NCI-H2029 treated with DMSO at 0.1 percent for 48 hours (cell line): Measurements from ENCODE around the gene HMGXB4.
A peak's percentile ranks its signal among the peaks of the same experiment; 100 is the strongest.

Source experiments
- DNase-seq: peaks from one replicate; lab custom pipeline; 2025; lab: John Stamatoyannopoulos, UW

Gene HMGXB4

DNA sequence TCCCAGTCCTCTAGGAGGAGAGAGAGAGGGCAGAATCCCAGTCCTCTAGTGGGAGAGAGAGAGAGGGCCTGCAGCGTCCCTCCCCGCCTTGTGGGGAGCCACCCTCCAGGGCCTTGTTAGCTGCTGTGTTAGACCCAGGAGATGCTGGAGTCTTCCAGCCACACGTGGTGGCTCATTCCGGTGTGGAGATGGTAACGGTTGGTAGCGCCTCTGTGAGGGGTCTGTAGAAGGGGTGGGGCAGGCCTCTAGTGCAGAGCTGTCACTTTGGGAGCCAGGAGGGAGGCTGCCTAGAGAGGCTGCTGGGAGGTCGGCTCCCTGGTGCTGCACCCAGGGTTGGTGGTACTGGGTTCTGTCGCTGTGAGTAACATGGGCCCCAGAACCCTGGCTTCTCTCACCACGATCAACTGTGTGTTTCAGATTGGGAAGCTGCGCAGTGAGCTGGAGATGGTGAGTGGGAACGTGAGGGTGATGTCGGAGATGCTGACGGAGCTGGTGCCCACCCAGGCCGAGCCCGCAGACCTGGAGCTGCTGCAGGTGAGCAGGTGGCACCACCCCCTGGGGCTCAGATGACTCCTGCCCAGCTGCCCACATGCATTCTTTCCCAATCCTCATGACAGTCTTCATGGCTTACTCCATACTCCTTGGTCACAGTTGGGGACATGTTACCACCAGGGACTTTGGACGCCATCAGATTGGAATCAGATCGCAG lies 69.7 kb downstream of the HMGXB4 start:
- DNase-seq: no peak

DNA sequence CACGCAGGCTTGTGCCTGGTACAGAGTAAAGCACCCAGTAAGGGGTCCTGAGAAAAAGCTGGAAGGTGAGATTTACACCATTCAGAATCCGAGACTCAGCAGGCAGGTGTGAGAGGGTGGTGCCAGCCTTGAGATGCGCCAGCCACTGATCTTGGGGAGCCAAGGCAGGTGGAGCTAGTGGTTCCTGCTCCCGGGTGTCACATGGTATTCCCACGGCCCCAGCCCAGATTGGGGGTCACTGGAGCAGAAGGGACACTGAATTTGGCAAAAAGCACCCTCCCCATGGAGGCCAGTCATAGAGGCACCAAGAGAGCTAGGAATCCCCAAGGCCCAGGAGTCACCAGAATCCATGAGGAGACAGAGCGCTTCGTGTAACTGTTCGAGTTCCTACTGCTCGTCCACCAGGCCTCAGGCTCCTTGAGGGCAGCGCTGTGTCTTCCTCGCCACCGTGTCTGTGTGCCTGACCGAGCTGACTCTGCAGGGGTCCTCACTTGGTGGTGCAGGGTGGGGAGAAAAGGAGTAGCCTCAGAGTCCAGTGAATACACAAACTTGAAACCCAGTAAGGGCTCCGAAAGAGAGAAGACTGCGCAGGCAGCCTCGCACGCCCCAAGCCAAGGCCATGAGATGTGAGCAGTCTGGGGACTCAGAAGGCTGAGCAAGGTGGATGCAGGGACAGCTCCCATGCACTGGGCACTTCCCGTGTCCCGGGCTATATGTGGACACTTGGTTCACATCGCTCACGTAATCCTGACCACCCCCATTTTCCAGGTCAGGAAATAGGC lies 70.6 kb downstream of the HMGXB4 start:
- DNase-seq: no peak

DNA sequence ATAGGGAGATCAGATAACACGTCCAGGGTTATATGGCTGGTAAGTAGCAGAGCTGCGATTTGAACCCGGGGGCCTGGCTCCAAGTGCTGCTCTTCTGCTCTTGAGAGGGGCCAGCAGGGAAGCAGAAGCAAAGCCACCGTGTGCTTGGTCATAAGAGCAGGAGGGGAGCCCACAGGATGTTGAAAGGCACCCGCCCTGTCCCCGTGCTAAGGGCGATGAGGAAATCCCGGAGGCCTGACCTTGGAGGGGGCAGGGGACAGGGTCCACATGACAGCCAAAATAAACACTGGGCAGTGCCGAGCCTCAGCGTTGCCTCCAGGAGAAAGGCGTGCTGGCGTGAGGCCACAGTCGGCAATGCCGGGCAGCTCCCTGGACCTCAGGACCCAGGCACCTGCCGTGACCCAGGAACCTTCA lies 71.2 kb downstream of the HMGXB4 start:
- peak; percentile 32 for DNase-seq

DNA sequence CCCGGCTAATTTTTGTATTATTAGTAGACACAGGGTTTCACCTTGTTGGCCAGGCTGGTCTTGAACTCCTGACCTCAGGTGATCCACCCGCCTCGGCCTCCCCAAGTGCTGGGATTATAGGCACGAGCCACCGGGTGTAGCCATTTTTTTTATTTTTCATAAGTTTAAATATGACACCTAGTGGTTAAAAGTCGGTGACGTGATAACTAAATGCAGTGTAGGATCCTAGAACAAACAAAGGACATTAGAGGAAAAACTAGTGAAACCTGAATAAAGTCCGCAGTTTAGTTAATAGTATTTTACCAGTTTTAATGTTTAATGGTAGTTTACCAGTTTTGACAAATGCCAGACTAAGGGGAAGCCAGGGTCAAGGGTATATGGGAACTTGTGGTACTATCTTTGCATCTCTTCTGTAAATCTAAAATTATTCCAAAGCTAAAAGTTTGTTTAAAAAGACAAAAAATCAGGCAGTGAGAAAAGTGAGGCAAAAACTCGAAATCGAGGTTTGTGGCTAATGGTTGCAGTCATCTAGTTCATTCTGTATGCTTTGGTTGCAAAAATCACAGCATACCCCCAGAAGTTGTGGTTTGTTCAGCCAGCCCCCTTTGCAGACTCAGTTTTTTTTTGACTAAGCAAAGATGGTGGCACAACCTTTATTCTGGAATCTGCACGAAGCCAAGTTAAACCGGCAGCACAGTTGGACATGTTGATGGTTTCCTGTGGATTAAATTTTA lies 72.0 kb downstream of the HMGXB4 start:
- DNase-seq: no peak

GRCh38 chr22:35330258-35330861 lies 73.1 kb downstream of the HMGXB4 start:
- peak; percentile 65 for DNase-seq

DNA sequence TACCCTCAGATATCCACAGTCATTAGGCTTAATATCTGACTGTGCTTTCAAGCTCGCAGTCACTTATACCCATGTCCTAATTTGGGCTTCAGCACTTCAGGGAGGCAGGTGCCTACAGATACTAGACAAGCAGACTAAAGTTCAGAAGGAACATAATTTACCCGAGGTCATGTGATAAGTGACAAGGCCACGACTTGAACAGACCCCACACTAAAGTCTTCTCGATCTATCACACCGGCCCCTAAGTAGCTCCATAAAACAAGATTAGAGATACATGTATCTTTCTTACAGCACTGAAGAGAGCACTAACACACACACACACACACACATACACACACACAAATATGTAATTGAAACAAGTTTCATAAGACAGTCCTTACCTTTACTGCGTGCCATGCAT lies 75.0 kb downstream of the HMGXB4 start:
- DNase-seq: no peak

DNA sequence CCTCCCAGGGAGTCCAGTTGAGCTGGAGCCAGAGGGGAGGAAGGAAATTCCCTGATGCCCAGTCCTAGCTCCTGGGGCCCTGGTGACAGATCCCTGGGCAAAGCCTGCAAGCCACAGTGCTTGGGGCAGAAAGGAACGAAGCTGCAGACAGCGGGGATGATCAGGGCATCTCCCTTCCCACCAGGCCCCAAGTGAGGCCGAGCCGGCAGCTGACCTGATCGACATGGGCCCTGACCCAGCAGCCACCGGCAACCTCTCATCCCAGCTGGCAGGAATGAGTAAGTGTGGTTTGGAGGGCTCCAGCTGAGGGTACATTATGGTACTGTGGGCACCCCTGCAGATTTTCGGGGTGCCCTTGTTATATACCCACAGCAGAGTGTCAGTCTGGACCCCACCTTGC lies 75.9 kb downstream of the HMGXB4 start:
- no peak for DNase-seq

- no peak for DNase-seq
Measured at GRCh38 chr22:35334004-35334403, 76.7 kb downstream of the HMGXB4 start.

DNA sequence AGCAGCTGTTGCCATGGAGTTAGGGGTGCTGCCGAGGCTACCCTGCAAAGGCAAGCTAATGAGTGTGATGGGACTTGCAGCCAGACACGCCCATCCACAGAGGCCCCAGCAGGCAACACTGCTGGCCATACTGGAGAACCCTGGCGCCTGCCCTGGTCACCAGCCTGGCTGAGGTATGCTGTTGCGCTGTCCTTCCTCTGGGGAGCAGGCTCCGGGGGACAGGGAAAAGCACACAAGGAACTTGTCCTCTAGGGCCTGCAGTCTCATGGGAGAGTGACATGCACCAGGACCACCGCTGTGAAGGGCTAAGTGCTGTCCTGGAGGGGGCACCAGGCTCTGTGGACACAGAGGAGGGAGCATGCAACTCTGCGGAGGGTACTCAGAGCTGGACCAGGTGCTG lies 78.2 kb downstream of the HMGXB4 start:
- DNase-seq: no peak

GRCh38 chr22:35335936-35336781 lies 78.9 kb downstream of the HMGXB4 start:
- no peak for DNase-seq

- DNase-seq: no peak
Measured at GRCh38 chr22:35337932-35338331, 80.6 kb downstream of the HMGXB4 start.

- no peak for DNase-seq
Measured at GRCh38 chr22:35341090-35341874, 84.0 kb downstream of the HMGXB4 start.

- DNase-seq: no peak
Measured at GRCh38 chr22:35342390-35342789, 85.1 kb downstream of the HMGXB4 start.

GRCh38 chr22:35343664-35344550 lies 86.6 kb downstream of the HMGXB4 start:
- no peak for DNase-seq

- DNase-seq: no peak
Measured at GRCh38 chr22:35344956-35345690, 87.8 kb downstream of the HMGXB4 start.
